GM19455 (cell line): ENCODE measurements around the gene CARS2.
"Not testable (repeated sequence)": the region's sequence is repeated elsewhere in the genome, so short reads cannot be mapped to it uniquely, and the experiment has no call there.

Source experiments
- ATAC-seq: cut with Tn5 transposase; IDR thresholded peaks from one replicate; pipeline ENCODE4 v1.9.1; 2021; ENCODE audit not compliant: unreplicated experiment

Gene CARS2

DNA sequence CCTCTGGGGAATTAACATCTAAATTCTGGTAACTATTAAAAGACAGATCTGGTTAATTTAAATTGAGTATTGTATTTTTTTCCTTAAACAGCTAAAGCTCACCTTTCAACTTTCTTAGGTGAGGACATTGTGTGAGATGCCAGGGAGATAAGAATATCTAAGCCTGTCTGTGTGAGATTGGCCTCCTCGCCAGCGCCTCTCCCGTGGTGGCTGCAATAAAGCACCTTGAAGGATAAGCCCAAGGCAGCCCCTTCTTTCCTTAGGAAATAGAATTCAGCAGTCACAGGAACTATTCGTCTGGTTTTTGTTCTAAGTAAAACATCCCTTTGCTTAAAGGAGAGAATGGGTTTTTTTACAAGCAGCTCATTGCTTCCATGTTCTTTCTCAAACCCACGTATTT, 66.0 kb downstream of the CARS2 start:
- ATAC-seq: no peak

DNA sequence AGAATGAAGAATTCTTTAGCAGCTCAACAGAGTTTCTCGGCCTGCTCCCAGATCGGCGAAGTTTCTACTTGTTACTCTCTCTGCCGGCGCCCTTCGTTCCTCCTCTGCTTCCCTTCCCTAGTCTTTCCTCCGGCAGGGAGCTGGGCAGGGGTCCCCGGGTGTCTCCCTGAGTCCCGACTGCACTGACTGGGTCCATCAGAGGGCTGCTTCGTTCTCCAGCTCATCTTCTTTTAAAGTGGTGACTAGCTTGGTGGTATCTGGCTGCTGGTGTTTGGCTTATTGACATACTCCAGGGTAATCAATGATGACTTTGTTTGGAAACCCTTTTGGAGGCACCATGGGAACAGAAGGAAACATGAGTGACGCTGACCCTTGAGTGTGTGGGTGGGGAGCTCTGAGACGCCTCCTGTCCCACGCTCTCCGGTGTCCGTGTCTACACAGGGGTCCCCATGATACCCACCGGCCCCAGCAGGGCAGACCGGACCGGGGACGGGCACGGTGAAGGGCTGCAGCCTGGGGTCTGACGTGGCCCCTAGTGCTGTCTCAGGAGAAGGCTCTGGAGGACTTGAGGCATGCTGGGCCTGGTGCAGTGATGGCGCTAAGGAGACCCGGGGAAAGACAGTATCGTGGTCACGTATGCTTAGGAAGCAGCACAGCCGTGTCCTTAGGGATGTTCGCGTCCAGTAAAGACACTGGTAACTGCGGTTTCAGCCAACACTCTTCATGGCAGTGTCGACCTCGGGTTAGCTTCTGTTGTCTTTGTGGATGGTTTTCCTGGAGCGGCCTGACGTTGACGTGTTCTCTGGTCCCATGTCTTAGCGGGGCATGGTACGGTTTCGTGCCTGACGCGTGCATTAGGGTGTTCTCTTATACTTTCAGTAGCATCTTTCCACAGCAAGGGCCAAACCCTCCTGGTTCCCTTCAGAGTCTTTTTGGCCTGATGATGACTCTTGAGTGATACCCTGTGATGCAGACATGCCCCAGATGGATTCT, 66.8 kb downstream of the CARS2 start:
- ATAC-seq: no peak

DNA sequence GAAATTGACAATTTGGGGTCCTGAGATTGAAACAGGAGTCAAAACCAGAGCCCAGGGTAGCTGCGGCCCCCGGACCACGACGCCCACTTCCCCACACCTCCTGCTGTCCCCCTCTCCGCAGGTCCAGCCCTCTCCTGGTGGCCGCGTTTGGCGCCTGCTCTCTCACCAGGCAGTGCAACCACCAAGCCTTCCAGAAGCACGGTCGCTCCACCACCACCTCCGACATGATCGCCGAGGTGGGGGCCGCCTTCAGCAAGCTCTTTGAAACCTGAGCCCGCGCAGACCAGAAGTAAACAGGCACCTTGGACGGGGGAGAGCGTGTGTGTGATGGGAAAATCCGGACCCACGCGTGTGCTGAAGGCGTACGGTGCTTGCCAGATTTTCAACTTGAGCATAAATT, 67.7 kb downstream of the CARS2 start:
- ATAC-seq: no peak

DNA sequence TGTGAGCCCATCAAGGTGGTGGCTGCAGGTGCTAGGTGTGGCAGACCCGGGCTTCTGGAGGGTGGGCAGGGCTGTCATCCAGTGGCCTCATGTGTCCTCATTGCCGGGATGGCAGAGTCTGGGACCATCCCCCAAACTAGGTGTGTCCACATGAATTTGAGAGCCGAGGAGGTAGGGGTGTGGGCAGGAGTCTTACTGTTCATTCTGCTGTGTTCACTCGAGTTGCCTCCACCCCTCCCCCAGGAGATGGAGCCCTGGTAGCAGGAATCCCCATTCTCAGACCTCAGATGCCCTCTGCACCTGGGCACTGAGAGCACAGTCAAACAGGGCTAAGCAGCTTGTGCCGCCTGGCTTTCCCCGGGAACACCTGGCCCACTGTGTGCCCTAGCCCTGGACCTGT, 68.2 kb downstream of the CARS2 start:
- ATAC-seq: no peak

DNA sequence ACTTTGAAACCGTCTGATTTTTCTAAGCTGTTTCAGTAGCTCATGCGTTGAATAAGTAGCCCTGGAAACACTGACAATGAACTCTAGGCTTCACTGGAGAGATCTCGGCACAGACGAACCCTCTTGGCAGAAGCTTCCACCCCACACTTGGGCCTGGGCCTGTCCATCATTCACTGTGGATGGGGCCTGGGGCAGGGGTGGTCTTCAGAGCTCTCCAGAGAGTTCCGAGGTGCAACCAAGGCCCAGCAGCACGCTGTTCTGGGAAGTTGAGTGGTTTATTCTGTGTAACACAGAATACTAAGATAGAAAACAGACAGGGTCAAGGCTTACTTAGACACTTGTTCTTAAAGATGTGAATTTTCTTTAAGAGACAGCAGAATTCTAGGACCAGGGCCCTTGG, 68.6 kb downstream of the CARS2 start:
- ATAC-seq: no peak

DNA sequence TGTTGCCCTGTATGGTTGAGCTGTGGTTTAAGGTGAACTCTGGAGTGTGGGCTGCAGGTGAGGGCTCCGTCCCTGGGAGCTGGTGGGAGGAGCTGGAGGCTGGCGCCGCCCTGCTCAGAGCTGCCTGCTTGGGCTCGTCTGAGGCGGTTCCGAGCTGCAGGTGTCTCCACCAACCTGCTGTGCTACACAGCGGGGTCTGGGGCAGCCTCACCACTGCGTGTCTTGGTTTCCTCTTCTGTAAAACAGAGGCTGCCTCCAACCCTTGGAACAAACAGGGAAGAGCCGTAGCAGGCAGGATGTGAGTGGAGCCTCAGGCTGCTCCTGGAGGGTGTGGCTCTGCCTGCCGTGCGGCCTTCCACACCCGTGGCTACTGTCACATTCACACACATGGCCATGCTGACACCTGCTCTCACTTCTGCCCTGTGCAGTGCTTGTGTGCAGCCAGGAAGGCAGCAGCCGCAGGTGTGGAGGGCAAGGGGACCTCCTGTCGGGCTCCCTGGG, 69.2 kb downstream of the CARS2 start:
- ATAC-seq: no peak

DNA sequence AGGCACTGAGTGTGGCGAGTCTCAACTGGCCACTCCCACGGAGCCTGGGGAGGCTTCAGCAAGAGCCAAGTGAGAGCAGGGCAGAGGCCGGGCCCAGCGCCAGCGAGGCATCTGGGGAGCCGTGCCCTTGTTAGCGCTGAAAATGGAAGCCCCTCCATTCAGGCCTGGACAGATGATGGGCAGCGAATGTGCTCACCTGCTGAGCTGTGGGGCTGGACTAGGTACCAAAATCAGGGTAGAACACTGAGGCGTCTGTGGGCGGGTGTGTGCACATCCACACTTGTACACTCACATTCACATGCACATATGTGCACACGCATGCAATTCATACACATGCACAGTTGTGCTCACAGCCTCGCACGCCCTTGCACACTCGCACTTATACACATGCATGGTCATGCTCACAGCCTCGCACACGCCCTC, 69.9 kb downstream of the CARS2 start:
- no peak for ATAC-seq

DNA sequence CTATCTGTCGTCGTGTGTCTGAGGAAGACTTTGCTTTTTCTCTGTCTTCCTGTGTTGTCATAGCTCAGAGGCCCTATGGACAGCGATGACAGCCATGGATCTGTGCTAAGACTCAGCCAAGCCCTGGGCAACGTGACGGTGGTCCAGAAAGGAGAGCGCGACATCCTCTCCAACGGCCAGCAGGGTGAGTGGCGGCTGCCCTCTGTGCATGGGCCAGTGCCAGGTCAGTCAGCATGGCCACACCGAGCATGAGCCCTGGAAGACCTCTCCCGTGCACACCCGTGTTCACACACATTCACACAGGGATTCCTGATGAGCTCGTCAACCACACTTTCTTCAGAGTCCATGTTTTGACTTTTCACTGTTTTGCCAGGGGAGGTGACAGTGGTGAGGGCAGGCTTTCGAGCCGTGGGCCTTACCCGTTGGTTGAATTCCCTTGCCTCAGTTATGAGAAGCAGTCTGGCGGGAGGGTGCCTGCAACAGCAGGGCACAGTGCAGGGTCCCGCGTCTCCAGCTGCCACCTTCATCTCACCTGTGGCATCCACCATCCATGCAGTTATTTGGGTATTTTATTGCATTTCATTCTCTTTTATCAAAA, 70.4 kb downstream of the CARS2 start:
- no peak for ATAC-seq

DNA sequence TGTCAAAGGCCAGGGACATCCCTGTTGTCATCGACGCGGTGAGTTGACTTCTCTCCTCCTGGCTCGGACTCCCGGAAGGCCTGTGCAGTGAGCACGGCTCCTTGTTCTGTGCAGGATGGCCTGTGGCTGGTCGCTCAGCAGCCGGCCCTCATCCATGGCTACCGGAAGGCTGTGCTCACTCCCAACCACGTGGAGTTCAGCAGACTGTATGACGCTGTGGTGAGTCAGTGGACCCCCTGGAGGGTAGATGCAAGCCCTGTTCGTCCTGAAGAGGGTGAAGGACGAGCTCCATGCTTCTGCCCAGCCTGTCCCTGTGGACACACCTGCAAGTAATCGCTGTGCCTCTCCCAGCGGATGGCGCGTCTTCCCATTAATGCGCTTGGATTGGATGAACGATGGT, 71.4 kb downstream of the CARS2 start:
- ATAC-seq: no peak

DNA sequence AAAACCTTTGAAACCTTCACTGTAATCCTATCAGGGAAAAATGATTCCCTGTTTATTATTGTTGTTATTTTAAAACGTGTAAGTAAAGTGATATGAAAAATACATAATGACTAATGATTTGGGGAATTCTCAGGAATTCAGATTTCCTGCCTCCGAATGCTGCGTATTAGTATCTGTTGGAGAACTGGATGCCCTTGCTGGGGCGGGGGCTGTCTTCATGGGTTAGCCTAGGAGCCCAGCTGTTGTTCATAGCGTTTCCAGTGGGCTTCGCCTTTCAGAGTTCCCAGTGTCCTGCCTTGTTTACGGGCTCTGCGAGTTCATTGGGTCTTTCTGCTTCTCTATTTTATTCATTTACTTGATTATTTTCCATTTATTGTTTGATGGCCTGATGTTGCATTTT, 72.1 kb downstream of the CARS2 start:
- no peak for ATAC-seq

DNA sequence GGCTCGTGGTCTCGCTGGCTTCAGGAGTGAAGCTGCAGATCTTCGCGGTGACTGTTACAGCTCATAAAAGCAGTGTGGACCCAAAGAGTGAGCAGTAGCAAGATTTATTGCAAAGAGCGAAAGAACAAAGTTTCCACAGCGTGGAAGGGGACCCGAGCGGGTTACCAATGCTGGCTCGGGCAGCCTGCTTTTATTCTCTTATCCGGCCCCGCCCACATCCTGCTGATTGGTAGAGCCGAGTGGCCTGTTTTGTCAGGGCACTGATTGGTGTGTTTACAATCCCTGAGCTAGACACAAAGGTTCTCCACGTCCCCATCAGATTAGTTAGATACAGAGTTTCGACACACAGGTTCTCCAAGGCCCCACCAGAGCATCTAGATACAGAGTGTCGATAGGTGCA, 73.7 kb downstream of the CARS2 start:
- not testable (repeated sequence) for ATAC-seq

DNA sequence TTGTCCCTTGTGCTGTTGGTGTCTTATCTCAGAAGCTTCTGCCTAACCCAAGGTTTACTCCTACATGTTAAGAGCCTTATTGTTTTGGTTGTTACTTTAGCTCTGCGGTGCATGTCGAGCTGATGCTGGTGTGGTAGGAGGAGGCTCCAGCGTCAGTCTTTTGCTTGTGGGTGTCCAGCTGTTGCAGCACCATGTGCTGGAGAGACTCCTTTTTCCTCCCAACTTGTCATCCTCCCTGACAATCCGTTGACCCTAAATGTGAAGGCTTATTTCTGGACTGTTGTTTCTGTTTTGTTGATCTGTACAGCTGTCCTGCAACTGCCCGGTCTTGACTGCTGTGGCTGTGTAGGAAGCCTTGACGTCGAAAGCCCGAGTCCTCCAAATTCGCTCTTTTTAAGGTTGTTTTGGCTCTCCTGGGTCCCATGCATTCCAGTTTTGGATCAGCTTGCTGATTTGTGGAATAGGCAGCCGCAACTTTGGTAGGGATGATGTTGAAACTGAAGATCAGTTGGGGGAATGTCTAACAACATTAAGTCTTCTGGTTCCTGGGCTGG, 75.3 kb downstream of the CARS2 start:
- ATAC-seq: no peak

DNA sequence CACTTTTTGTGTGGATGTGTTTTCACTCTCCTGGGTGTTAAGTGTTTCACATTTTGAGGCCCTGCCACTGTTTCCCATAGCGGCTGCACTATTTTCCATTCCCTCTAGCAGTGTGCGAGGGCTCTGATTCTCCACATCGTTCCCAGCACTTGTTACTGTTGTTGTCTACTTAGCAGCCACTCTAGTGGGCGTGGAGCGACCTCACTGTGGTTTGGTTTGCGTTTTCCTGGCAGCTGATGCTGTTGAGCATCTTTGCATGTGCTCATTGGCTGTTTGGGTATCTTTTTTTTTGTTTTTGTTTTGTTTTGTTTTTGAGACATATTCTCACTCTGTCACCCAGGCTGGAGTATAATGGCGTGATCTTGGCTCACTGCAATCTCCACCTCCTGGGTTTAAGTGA, 76.2 kb downstream of the CARS2 start:
- ATAC-seq: no peak

DNA sequence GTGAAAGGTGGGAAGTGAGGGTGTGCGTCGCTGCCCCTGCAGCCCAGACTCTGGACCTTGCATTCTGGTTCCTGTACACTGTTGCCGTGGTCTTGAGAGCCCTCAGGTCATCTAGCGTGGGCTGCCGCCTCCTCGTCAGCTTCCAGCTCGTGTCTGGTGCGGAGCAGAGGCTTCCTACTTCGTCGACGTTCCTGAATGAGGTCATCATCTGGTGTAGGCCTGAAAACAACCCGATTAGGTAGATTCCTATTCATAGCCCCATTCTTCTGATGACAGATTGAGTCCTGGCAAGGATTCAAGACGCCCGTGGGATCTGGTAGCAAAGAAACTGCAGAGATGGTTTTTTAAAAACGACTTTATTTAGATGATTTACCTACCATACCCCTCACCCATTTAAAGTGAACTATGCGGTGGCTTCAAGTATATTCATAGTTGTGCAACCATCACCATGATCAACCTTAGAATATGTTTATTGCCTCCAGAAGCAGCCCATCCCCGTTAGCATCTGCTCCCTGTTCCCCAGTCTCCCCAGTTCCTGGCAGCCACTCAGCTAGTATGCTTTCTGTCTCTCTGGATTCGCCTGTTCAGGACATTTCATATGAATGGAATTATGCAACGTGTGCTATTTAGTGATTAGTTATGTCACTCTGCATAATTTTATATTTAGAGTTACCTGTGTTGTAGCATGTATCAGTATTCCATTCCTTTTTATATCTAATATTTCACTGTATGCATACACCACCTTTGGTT, 76.8 kb downstream of the CARS2 start:
- no peak for ATAC-seq

DNA sequence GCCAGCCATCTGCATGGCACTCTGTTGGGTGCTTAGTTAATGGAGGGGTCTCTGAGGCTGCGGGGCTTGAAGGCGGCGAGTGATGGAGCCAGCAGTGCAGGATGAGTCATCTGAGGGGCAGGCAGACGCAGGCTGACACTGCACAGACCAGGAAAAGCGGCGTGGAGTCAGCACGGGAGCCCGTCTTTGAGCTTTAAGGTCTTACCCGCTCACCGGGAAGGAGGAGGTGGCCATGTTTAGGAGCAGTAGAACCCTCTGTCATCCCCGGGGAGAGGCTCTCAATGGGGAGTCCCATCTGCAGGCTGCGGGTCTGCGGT, 77.5 kb downstream of the CARS2 start:
- no peak for ATAC-seq

DNA sequence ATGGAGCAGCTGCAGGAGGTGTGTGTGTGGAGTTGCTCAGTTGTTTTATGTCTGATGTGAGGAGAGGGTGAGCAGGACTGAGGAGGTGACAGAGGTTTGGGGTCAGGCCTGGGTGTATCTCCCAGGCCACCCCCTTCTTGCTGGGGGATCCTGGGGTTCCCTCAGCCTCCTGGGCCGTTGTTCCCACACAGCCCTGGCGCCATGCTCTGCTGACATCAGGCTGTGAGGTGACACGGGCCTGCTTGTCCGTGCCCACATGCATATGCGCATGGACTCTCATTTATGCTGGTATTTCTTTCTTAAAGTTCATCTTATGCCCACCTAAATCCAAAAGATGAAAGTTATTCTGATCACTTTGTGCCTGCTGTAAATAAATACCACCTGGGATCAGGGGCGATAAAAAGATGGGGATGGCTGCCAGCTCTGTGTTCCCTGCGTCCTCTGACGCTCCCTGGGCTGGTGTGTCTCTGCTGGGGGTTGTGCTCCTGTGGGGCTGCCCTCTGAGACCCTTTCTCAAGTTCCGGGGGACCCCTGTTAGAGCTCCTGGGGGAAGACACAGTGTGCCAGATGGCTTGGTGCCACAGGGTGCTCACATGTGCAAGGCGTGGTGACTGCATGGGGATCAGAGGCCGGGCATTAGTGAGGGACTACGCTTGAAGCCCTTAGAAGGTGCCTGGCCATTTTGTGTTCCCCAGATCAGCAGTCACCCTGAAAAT, 78.0 kb downstream of the CARS2 start:
- no peak for ATAC-seq

DNA sequence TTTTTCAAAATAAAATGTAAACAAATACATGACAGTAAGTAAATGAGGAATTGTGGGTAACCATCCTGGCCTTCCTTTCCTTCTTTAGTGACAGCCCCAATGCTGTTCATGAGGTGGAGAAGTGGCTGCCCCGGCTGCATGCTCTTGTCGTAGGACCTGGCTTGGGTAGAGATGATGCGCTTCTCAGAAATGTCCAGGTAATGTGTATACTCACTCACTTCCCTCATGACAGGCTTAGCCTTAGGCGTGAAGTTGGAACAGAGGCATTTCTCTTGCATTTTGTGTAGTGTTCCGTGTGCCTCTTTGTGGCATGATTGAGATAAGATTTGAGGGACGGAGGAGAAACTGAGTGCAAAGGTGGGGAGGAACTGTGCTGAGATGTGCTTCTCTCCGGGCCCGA, 78.6 kb downstream of the CARS2 start:
- no peak for ATAC-seq

DNA sequence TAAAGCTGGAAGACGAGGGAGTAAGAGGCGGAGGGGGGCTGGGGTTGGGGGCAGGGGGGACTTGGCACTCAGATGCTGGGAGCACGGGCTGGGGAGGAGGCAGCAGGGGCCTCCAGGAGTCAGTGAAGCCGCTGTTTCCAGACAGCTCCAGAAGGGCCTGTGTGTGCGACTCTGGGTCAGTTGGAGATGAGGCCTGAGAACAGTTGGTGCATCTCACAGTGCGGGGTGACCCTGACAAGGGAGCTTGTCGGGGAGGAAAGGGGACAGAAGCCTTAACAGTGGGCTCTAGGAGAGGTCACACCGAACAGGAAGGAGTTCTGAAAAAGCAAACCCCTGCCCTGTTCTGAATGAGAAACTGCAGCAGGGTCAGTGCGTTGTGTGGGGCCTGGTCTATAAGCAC, 79.4 kb downstream of the CARS2 start:
- no peak for ATAC-seq

DNA sequence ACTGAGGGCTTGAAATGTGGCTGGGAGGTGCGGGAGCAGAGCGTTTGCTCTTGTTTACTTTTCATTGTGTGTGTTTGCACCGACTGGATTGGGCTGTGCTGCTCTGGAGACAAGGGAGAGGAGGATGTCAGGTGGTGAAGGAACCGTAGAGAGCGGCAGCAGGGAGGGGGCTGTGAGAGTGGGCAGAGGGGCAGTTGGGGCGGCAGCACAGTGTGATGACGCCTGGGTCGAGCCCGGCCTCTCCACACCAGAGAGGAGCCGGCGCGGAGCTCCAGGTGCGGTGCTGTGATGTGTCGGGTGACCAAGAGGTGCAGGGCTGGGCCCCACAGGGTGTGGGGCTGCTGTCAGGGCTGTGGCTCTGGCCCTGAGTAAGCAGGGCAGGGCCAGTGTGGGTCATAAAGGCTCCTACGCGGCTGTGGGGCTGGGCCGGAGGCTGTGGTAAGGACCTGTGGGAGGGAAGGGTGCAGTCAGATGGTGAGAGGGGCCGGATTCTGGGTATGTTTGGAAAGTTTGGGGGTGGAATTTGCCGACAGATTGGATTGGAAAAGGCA, 80.1 kb downstream of the CARS2 start:
- ATAC-seq: no peak
